BLaER1 treated with 17β-estradiol and CSF1 and Interleukin-3, amounts not matched to agents 10 nM and 100 nM (cell line): ENCODE results near the gene SIRPB2.

Source experiments
- H3K27ac ChIP-seq, 11 experiments: shearing (Covaris generic); formaldehyde crosslinking; 2 replicates each; pipeline ENCODE4 v1.8.1; 2022
- H3K27me3 ChIP-seq, 11 experiments: shearing (Covaris generic); formaldehyde crosslinking; 2 replicates each; pipeline ENCODE4 v1.8.1; 2022
- H3K36me3 ChIP-seq, 11 experiments: shearing (Covaris generic); formaldehyde crosslinking; 2 replicates each; pipeline ENCODE4 v1.8.1; 2022
- H3K4me1 ChIP-seq, 10 experiments: shearing (Covaris generic); formaldehyde crosslinking; 2 replicates each; pipeline ENCODE4 v1.8.1; 2022
- H3K4me2 ChIP-seq, 11 experiments: shearing (Covaris generic); formaldehyde crosslinking; 2 replicates each; pipeline ENCODE4 v1.8.1; 2022
- H3K4me3 ChIP-seq, 10 experiments: shearing (Covaris generic); formaldehyde crosslinking; 2 replicates each; pipeline ENCODE4 v1.8.1; 2022
- H3K9ac ChIP-seq, 11 experiments: shearing (Covaris generic); formaldehyde crosslinking; 2 replicates each; pipeline ENCODE4 v1.8.1; 2022
- H3K9me3 ChIP-seq, 11 experiments: shearing (Covaris generic); formaldehyde crosslinking; replicated peaks in 1 of 11; 2 replicates each; pipeline ENCODE4 v1.8.1; 2022
- H4K20me1 ChIP-seq, 11 experiments: shearing (Covaris generic); formaldehyde crosslinking; 2 replicates each; pipeline ENCODE4 v1.8.1; 2022
- Cebpa-rat ChIP-seq, 11 experiments: shearing (Covaris generic); IDR thresholded peaks; 2 replicates each; pipeline ENCODE4 v1.8.1; 2022

Gene SIRPB2

DNA sequence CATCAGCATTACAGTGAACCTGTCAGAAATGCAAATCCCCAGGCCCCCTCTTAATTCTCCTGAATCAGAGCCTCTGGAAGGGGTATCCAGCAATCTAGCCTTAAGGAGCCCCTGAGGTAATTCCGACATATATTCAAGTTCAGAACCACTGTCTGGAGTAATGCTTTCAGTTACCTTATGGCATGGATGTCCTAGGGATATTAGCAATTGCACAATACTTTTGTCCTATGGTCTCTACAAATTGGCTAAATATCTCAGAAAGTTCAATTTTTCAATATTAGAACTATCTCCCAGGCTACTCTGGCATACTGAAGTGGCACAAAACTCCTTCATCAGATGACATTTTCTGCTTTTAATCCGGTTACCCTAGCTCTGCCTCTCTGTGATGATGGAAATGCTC is 30.9 kb downstream of the SIRPB2 start:
- Histone ChIP-seq H3K36me3 (peaks cover 85 to 100% (median 96%) of the 10 kb centered on the region in 11 experiments), H3K4me1 (peaks cover 18 to 33% (median 25%) of the 10 kb centered on the region in 10 experiments), H3K27me3 (no peaks in the 10 kb centered on the region), H3K4me2 (no peak overlapping the region), H4K20me1 (peaks cover 57 to 94% (median 79%) of the 10 kb centered on the region in 11 experiments; a peak in 21 of 22 replicates), H3K9me3 (no peaks in the 10 kb centered on the region), H3K4me3 (no peak overlapping the region), H3K27ac (no peak overlapping the region), H3K9ac (no peak overlapping the region)
- TF ChIP-seq Cebpa-rat (IDR thresholded peaks at IDR 0.05): 0 out of 22 replicates have a peak, but pooled peaks of 1 of the 11 experiments have one; percentile 31

DNA sequence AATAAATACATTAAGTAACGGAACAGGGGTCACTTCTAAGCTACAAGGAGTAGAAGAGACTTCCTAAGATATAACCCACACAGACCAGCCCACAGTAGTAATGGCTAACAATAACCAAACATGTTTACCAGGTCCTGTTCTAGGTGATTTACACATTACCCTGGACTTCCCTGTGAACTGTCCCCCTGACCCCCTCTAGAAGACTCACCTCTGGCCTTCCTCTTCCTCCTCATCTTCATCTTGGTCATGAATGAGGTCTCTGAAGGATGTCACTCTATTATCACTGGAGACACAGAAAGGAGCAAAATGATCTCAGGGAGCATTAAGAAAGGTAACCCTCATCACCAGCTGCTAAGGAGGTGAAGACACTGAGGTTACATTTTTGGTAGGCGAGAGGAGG is 33.2 kb downstream of the SIRPB2 start:
- H3K27ac ChIP-seq: no peak overlapping the region
- H3K9me3 ChIP-seq: no peaks in the 10 kb centered on the region
- H3K36me3 ChIP-seq: peaks cover 91 to 100% (median 96%) of the 10 kb centered on the region in 11 experiments
- peaks cover 34 to 80% (median 68%) of the 10 kb centered on the region in 11 experiments; a peak in 20 of 22 replicates for H4K20me1 ChIP-seq
- H3K9ac ChIP-seq: no peak overlapping the region
- H3K4me1 ChIP-seq: peaks cover 0 to 10% (median 2%) of the 10 kb centered on the region in 10 experiments; a peak in 12 of 20 replicates
- no peak for TF ChIP-seq Cebpa-rat (IDR thresholded peaks at IDR 0.05)
- H3K4me2 ChIP-seq: no peak overlapping the region
- H3K4me3 ChIP-seq: no peak overlapping the region
- no peaks in the 10 kb centered on the region for H3K27me3 ChIP-seq

GRCh38 chr20:1456300-1456699 is 34.9 kb downstream of the SIRPB2 start:
- Histone ChIP-seq H3K4me1 (no peaks in the 10 kb centered on the region), H3K9ac (no peak overlapping the region), H3K4me3 (no peak overlapping the region), H3K9me3 (no peaks in the 10 kb centered on the region), H4K20me1 (peaks cover 20 to 75% (median 59%) of the 10 kb centered on the region in 11 experiments; a peak in 20 of 22 replicates), H3K4me2 (no peak overlapping the region), H3K27ac (no peak overlapping the region), H3K36me3 (peaks cover 96 to 100% (median 98%) of the 10 kb centered on the region in 11 experiments), H3K27me3 (no peaks in the 10 kb centered on the region)
- TF ChIP-seq Cebpa-rat (IDR thresholded peaks at IDR 0.05): no peak

DNA sequence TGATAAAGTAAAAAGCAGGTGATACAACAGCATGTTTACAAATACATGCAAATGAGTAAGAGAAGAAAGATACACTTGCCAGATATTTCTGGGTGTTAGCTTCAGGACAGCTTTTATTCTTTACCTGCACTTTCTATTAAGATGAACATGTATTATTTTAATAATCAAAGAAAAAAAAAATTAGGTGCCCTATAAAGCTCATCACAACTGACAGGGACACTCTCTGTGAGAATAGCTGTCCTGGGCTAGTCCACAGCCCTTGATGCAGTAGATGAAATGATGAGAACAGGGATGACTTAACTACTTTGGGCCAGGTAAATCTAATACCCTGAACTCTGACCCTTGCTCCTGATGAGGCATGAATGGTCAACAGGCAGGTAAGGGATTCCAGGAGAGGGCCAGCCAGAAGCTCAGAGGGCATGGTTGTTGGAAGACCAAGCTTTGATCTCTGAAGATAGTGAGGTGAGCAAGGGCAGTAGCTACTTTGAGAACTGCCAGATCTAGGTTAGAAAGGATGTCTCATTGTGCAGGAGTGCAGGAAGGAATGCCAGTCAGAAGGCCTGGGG is 40.2 kb downstream of the SIRPB2 start:
- H3K4me1 ChIP-seq: peaks cover 0 to 23% (median 13%) of the 10 kb centered on the region in 10 experiments; a peak in 12 of 20 replicates
- H4K20me1 ChIP-seq: peaks cover 19 to 82% (median 48%) of the 10 kb centered on the region in 11 experiments; a peak in 19 of 22 replicates
- no peak overlapping the region for H3K9ac ChIP-seq
- no peak overlapping the region for H3K4me3 ChIP-seq
- H3K9me3 ChIP-seq: no peaks in the 10 kb centered on the region
- H3K36me3 ChIP-seq: peaks cover 98 to 100% (median 100%) of the 10 kb centered on the region in 11 experiments
- H3K27ac ChIP-seq: no peak overlapping the region
- H3K27me3 ChIP-seq: no peaks in the 10 kb centered on the region
- no peak for TF ChIP-seq Cebpa-rat (IDR thresholded peaks at IDR 0.05)
- no peak overlapping the region for H3K4me2 ChIP-seq

- Histone ChIP-seq H3K27me3 (no peaks in the 10 kb centered on the region), H3K27ac (peak overlapping the region in 2 of 11 experiments; percentile 2 to 26; a peak in 2 of 22 replicates), H4K20me1 (peaks cover 16 to 83% (median 42%) of the 10 kb centered on the region in 11 experiments; a peak in 20 of 22 replicates), H3K9me3 (no peaks in the 10 kb centered on the region), H3K4me2 (peak overlapping the region in 5 of 11 experiments; percentile 29 to 59 (median 50); a peak in 10 of 22 replicates), H3K9ac (peak overlapping the region in 1 of 11 experiments; percentile 30; a peak in 3 of 22 replicates), H3K4me1 (peaks cover 0 to 31% (median 18%) of the 10 kb centered on the region in 10 experiments; a peak in 17 of 20 replicates), H3K36me3 (peaks cover 98 to 100% (median 100%) of the 10 kb centered on the region in 11 experiments), H3K4me3 (no peak overlapping the region)
- no peak for TF ChIP-seq Cebpa-rat (IDR thresholded peaks at IDR 0.05)
Observed at GRCh38 chr20:1449370-1449769, 41.9 kb downstream of the SIRPB2 start.

DNA sequence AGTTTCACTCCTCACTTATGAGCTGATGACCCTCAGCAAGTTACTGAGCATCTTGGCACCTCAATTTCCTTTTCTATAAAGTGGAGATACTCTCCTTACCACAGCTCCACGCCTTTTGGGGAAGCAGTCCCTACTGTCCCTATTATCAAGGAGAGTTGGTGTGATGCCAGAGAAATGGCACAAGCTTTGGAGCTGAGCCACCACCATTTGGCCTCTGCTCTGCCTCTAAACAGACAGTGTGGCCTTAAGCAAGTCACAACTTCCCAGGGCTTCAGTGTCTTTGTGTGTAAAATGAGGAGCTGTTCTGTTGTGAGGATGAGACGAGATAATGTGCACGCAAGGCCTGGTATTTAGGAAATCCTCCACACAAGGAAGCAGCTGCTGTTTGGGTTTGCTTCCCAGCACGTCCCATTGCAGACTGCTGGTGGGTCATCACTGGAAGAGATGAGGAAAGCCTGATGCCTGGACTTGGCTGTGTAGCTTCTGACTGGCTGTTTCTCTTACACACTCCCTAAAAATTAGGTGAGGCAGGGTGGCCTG is 43.1 kb downstream of the SIRPB2 start:
- peaks cover 25 to 86% (median 48%) of the 10 kb centered on the region in 11 experiments; a peak in 21 of 22 replicates for H4K20me1 ChIP-seq
- peaks cover 0 to 44% (median 31%) of the 10 kb centered on the region in 10 experiments; a peak in 17 of 20 replicates for H3K4me1 ChIP-seq
- H3K4me3 ChIP-seq: no peak overlapping the region
- no peaks in the 10 kb centered on the region for H3K27me3 ChIP-seq
- TF ChIP-seq Cebpa-rat (IDR thresholded peaks at IDR 0.05): no peak
- H3K36me3 ChIP-seq: peaks cover 96 to 100% (median 100%) of the 10 kb centered on the region in 11 experiments
- H3K4me2 ChIP-seq: no peak overlapping the region; a peak in 1 of 22 replicates
- peak overlapping the region in 1 of 11 experiments; percentile 20; a peak in 1 of 22 replicates for H3K9ac ChIP-seq
- no peak overlapping the region for H3K27ac ChIP-seq
- H3K9me3 ChIP-seq: no peaks in the 10 kb centered on the region

GRCh38 chr20:1446536-1446935 is 44.7 kb downstream of the SIRPB2 start:
- Histone ChIP-seq H3K27me3 (no peaks in the 10 kb centered on the region), H3K4me1 (peaks cover 0 to 54% (median 42%) of the 10 kb centered on the region in 10 experiments; a peak in 17 of 20 replicates), H3K9me3 (no peaks in the 10 kb centered on the region), H3K36me3 (peaks cover 92 to 100% (median 99%) of the 10 kb centered on the region in 11 experiments), H3K4me3 (no peak overlapping the region), H3K4me2 (no peak overlapping the region), H3K9ac (no peak overlapping the region), H4K20me1 (peaks cover 41 to 90% (median 60%) of the 10 kb centered on the region in 11 experiments; a peak in 21 of 22 replicates), H3K27ac (no peak overlapping the region)
- TF ChIP-seq Cebpa-rat (IDR thresholded peaks at IDR 0.05): no peak

- Histone ChIP-seq H3K4me2 (peak overlapping the region in 9 of 11 experiments; percentile 51 to 88 (median 80); a peak in 18 of 22 replicates), H3K4me3 (no peak overlapping the region), H3K27ac (peak overlapping the region in 2 of 11 experiments; percentile 34 to 35; a peak in 3 of 22 replicates), H3K9me3 (no peaks in the 10 kb centered on the region), H3K9ac (peak overlapping the region in 3 of 11 experiments; percentile 15 to 36 (median 15); a peak in 3 of 22 replicates), H3K27me3 (no peaks in the 10 kb centered on the region), H3K36me3 (peaks cover 65 to 91% (median 83%) of the 10 kb centered on the region in 11 experiments), H4K20me1 (peaks cover 41 to 99% (median 70%) of the 10 kb centered on the region in 11 experiments; a peak in 21 of 22 replicates), H3K4me1 (peaks cover 6 to 63% (median 47%) of the 10 kb centered on the region in 10 experiments; a peak in 19 of 20 replicates)
- TF ChIP-seq Cebpa-rat (IDR thresholded peaks at IDR 0.05): no peak
Observed at GRCh38 chr20:1443085-1443484, 48.1 kb downstream of the SIRPB2 start.

DNA sequence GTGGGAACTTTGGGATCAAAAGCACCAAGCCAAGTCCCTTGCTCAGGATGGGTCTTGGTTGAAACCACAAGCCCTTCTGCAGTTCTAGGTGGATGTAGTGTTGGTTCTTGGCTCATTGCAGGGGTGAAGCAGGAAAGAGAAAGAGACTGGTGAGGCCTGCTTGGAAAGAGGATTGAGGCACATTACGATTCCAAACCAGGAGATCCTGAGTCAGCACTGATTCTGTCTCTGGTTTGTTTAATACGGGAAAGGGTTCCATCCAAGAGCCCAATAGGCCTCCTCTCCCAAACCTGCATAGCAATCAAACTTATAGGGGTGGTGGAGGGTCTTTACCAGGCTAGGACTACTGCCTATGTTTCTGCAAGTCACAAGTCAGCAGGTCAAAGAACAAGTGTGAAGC is 48.9 kb downstream of the SIRPB2 start:
- peaks cover 57 to 83% (median 75%) of the 10 kb centered on the region in 11 experiments for H3K36me3 ChIP-seq

More for the DNA sequence above, 48.9 kb downstream of the SIRPB2 start:
- Histone ChIP-seq H3K27ac (no peak overlapping the region), H4K20me1 (peaks cover 36 to 96% (median 67%) of the 10 kb centered on the region in 11 experiments; a peak in 21 of 22 replicates), H3K4me1 (peaks cover 11 to 71% (median 54%) of the 10 kb centered on the region in 10 experiments; a peak in 19 of 20 replicates), H3K9ac (no peak overlapping the region), H3K27me3 (no peaks in the 10 kb centered on the region), H3K9me3 (no peaks in the 10 kb centered on the region), H3K4me2 (peak overlapping the region in 7 of 11 experiments; percentile 73 to 88 (median 83); a peak in 11 of 22 replicates), H3K4me3 (no peak overlapping the region)
- TF ChIP-seq Cebpa-rat (IDR thresholded peaks at IDR 0.05): no peak
